ENCODE measurements around the gene KRTAP5-10.
"Not testable (repeated sequence)": the region's sequence is repeated elsewhere in the genome, so short reads cannot be mapped to it uniquely, and the experiment has no call there.

KRTAP5-10 gene

DNA sequence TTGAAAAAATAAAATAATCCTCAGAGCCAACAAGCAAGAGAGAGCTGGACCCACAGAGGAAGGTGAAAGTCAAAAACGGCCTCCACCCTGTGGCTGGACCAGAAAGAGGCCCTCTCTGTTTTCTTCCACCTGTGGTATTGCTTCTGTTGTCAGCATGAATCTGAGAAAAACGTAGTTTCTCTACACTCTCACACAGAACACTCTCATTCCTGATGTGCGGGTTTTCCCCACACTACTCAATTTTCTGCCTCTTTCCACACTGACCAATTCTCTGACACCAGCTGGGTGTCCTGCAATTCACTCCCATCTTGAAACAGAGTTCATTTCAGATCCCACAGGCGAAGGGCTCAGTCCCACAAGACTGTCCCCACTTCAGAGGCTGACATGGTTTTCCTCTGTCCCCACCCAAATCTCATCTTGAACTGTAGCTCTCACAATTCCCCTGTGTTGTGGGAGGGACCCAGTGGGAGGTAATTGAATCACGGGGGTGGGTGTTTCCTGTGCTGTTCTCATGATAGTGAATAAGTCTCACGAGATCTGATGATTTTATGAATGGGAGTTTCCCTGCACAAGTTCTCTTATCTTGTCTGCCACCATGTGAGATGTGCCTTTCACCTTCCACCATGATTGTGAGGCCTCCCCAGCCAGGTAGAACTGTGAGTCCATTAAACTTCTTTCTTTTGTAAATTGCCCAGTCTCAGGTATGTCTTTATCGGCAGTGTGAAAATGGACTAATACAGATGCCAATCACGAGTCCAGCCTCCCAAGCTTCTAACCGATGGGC lies 24.6 kb upstream of the KRTAP5-10 start:
- intact Hi-C loops (cut with DNase I); DNase-seq: not testable (repeated sequence)

DNA sequence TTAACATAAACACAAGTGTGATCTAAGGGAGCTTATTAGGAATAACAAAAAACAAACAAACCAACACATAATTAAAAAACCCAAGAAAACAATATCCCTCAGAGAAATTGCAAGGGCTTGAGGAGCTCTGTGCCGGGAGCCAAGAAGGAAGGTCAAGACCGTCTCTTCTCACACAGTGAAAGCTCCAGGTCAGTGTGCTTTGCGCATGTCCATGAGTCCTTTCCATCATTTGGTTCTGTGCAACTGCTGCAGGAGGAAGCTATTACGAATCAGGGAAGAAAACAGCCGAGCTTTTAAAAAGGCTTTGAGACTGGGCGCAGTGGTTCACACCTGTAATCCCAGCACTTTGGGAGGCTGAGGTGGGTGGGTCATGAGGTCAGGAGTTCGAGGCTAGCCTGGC lies 23.0 kb upstream of the KRTAP5-10 start:
- no peak for DNase-seq
- intact Hi-C loops (cut with DNase I): no loop called here

DNA sequence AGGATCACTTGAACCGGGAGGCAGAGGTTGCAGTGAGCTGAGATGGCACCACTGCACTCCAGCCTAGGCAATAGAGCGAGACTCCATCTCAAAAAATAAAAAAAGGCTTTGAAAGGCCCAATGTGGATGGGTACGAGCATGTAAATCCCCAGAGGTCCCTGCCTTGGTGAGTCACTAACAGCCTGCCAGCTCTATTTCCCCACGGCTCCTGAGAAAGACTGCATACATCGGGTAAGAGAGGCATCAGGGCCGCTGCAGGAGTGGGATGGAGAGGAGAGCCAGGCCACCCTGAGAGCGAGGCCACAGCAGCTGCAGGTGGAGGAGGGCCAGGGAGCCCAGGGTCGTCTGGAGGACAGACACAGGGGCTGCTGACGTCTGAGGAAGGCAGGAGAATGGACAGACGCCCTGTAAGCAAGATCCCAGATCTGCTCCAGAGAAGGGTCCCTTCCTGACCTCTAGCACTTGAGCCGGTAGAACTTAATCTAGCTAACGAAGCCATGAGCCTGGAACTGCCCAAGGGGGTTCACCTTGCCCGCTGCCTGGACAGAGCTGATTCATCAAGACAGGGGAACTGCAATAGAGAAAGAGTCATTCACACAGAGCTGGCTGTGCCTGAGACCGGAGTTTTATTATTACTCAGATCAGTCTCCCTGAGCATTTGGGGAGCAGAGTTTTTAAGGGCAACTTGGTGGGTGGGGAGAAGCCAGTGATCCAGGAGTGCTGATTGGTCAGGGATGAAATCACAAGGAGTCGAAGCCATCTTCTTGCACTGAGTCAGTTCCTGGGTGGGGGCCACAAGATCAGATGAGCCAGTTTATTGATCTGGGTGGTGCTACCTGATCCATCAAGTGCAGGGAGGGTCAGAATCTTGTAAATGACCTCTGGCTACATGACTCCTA lies 22.2 kb upstream of the KRTAP5-10 start:
- DNase-seq: no peak
- intact Hi-C loops (cut with DNase I): no loop called here

DNA sequence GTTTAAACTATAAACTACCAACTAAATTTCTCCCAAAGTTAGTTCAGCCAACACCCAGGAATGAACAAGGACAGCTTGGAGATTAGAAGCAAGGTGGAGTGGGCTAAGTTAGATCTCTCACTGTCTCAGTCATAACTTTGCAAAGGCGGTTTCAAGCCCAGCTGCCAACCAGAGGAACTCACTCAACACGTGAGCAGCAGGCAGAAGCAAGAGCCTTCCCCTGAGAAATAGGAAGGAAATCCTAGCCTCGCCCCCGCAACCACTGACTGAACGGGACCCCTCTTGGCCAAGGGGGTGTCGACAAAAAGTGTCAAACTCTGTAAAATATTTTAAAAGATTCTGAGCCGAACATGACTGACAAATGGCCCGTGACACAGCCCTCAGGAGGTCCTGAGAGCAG lies 21.5 kb upstream of the KRTAP5-10 start:
- intact Hi-C loops (cut with DNase I): no loop called here
- DNase-seq: no peak

DNA sequence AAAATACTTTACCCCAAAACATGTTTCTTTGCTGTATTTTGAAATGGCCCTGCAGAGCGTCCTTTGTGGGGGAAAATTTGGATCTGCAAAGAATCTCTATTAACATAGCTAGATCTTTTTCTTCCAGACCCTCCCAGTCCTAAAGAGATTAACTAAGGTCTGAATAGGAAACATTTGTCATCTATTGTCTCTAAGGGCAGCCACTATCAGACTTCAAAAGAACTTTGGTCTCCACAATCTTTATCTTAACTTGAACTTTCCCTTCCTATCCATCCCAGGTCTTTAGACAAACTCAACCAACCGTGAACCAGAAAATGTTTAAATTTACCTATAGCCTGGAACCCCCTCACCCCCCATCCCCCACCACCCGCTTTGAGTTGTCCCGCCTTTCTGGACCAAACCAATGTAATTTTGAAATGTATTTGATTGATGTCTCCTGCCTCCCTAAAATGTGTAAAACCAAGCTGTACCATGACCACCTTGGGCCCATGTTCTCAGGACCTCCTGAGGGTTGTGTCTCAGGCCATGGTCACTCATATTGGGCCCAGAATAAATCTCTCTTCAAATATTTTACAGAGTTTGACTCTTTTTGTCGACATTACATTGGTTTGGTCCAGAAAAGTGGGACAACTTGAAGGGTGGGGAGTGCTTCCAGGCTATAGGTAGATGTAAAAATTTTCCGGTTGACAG lies 20.7 kb upstream of the KRTAP5-10 start:
- intact Hi-C loops (cut with DNase I): no loop called here
- no peak for DNase-seq

DNA sequence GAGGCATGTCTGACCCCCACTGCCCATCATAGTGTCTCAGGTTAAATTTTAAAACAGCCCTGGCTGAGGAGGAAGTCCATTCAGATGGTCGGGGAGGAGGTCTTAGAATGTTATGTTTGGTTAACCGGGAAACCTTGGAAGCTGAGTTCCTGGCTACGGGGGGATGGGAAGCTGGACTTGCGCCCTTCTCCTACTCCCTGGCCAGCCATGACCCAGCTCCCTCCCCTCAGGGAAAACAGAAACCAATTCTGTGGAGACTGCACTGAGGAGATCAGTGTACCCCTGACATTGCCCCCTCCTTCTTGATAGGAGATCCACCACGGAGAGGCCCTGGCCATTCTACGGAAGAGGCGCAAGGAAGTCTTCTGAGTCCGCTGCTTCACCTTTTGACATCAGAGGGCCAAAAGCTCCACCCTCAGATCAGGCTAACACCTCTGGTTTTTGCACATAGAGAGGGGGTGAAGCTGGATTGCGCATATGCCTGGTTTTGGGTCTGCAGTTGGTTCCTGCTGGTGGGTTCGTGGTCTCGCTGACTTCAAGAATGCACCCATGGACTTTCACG lies 19.9 kb upstream of the KRTAP5-10 start:
- intact Hi-C loops (cut with DNase I): no loop called here
- no peak for DNase-seq

DNA sequence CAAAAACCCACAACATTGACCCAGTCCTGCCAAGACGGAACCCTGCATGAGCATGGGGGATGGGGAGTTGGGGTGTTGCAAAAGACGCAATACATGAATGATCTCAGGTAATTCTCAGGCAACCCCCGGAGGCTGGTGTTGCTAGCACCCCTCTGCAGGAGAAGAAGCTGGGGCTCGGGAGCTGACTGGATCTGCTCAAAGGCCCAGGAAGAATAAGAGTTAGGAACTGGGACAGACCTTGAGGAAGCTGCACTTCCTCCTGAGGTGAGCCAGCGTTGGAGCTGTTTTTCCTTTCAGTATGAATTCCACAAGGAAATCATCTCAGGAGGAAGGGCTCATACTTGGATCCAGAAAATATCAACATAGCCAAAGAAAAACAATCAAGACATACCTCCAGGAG lies 17.2 kb upstream of the KRTAP5-10 start, which contains the start of gene KRTAP5-9:
Gene KRTAP5-9, plus strand, starts transcription at position 301 of the 400 bp plus-strand sequence. CDS start 238 bp downstream, outside the sequence.
- intact Hi-C loops (cut with DNase I): no loop called here
- peak in 1 of 42 donors; percentile 7 for DNase-seq

DNA sequence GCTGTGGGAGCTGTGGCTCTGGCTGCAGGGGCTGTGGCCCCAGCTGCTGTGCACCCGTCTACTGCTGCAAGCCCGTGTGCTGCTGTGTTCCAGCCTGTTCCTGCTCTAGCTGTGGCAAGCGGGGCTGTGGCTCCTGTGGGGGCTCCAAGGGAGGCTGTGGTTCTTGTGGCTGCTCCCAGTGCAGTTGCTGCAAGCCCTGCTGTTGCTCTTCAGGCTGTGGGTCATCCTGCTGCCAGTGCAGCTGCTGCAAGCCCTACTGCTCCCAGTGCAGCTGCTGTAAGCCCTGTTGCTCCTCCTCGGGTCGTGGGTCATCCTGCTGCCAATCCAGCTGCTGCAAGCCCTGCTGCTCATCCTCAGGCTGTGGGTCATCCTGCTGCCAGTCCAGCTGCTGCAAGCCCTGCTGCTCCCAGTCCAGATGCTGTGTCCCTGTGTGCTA lies 16.6 kb upstream of the KRTAP5-10 start:
- intact Hi-C loops (cut with DNase I): no loop called here

DNA sequence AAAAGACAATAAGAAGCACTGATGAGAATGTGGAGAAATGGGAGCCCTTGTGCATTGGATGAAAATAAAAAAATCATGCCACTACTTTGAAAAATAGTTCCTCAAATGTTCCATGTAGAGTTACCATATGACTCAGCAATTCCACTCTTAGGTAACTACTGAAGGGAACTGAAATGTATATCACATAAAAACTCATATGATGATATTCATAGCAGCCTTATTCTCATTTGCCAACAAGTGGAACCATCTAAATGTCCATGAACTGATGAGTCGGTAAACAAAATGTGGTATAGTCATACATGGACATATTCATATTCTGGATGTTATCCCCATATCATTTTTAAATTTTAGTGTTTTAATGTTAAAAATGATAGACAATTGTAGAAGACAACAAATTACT lies 13.7 kb upstream of the KRTAP5-10 start:
- DNase-seq: no peak
- intact Hi-C loops (cut with DNase I): no loop called here

More for the DNA sequence above, 16.6 kb upstream of the KRTAP5-10 start:
- DNase-seq: peak in 1 of 42 donors; percentile 2

DNA sequence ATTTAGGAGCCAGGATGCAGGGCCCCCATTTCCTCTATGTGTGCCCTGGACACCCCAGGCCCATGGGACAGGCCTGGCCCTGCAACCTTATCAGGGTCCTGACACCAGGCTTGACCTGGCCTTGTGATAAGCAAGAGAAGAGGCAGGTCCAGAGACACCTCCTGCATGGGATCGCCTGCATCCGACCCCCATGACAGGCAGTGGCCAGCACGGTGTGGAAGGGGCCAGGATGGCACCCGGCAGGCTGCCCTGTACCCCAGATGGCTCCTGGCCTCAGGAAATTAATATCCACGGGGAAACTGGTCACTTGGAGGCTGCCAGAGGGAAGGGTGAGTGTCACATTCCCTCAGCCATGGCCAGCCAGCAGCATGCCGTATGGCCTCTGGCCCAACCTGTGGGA lies 10.4 kb upstream of the KRTAP5-10 start:
- intact Hi-C loops (cut with DNase I): no loop called here
- no peak for DNase-seq

DNA sequence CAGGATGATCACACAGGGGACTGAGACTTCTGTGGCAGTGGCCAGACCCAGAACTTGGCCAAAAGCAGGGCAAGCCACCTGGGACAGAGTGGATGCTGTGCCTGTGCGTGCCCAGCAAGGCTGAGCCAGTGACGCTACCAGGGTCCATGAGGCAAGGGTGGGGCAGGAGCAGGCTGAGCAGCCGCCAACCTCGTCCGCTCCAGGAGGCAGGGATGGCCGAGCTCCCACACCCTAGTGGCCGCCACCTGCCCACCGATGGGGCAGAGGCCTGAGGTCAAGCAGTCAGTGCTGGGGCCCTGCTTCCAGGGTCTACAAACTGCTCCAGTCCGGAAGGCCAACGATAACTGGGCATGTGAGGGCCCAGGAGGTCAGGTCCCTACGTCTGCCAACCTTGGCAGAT lies 9.9 kb upstream of the KRTAP5-10 start:
- DNase-seq: no peak
- intact Hi-C loops (cut with DNase I): no loop called here

DNA sequence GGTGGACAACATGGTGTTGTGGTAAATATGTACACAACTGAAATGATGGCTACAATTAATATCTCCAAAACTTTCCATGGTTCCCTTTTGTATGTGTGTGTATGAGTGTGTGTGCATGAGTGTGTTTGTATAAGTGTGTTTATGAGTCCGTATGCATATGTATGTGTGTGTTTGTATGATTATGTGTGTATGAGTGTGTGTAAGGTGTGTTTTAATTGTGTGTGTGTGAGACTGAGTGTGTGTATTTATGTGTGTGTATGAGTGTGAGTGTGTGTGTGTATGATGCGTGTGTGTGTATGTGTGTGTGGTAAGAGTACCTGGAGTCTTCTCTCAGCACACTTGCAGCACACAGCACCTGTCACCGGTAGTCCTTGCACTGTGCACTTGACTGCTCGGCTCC lies 9.3 kb upstream of the KRTAP5-10 start:
- intact Hi-C loops (cut with DNase I): no loop called here
- no peak for DNase-seq

DNA sequence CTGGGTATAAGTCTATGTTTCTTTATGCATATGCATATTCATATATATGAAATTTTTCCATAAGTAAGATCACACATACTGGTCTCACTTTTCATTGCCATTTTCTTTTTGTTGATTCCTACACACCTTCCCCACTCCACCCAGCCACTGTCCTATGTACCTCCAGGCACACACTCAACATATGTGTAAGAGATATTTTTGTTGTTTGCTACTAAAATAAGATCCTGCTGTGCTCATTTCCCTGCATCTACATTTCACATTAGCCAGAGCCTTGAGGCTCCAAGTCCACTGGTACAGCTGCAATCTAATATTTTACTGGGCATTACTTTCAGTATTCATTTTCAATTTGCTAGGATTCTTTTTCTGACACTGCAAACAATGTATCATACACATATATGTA lies 8.1 kb upstream of the KRTAP5-10 start:
- DNase-seq: no peak
- intact Hi-C loops (cut with DNase I): no loop called here

DNA sequence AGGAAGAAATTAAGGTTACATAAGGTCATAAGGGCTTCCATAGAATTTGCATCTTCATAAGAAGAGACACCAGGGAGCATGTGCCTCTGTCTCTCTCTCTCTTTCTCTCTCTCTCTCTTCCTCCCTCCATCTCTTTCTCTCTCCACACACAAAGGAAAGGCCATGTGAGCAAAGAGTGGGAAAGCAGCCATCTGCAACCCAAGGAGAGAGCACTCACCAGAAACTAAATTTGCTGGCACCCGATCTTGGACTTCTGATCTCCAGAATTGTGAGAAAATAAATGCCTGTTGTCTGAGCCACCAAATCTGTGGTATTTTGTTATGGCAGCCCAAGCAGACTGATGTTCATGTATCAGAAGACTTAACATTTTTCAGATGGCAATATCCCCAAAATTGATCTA lies 6.4 kb upstream of the KRTAP5-10 start:
- intact Hi-C loops (cut with DNase I): no loop called here
- DNase-seq: peak in 12 of 42 donors; percentile 12 to 64 (median 30)

DNA sequence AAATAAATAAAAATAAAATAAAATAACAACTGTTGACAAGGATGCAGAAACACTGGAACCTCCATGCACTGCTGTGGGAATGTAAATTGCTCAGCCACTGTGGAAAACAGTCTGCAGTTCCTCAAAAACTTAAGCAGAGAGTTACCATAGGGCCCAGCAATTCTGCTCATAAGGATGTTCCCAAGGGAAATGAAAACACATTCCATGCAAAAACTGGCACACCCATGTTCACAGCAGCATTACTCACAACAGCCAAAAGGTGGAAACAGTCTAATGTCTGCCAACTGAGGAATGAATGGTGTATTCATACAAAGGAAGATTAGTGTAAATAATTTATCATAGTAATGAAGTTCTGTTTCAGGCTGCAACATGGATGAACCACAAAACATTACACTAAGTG lies 3.2 kb upstream of the KRTAP5-10 start:
- intact Hi-C loops (cut with DNase I): no loop called here
- DNase-seq: no peak

DNA sequence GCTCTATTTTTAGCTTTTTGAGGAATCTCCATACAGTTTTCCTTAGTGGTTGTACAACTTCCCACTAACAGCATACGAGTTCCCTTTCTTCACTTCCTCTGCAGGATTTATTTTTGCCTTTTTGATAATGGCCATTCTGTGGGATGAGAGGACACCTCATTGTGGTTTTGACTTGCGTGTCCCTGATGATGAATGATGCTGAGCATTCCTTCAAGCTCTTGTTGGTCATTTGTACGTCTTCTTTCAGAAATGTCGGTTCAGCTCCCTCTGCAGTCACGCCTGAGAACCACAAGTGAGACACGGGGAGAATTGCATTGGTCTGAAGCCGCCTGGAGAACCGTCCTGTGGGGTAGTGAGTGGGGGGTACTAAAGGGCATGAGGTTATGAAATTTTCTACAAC lies 2.0 kb upstream of the KRTAP5-10 start:
- intact Hi-C loops (cut with DNase I): no loop called here
- DNase-seq: peak in 16 of 42 donors; percentile 10 to 62 (median 20)

DNA sequence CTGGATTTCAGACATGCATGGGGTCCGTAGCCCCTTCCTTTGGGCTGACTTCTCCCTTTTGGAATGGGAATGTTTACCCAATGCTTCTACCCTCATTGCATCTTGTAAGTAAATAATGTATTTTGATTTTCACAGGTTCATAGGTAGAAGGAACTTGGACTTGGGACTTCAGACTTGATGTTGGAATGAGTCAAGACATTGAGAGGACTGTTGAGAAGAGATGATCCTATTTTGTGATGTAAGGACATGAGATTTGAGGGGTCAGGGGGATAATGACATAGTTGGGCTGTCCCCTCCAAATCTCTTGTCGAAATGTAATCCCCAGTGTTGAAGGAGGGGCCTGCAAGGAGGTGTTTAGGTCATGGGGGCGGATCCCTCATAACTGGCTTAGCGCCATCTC lies 933 bp upstream of the KRTAP5-10 start:
- no peak for DNase-seq
- intact Hi-C loops (cut with DNase I): no loop called here

DNA sequence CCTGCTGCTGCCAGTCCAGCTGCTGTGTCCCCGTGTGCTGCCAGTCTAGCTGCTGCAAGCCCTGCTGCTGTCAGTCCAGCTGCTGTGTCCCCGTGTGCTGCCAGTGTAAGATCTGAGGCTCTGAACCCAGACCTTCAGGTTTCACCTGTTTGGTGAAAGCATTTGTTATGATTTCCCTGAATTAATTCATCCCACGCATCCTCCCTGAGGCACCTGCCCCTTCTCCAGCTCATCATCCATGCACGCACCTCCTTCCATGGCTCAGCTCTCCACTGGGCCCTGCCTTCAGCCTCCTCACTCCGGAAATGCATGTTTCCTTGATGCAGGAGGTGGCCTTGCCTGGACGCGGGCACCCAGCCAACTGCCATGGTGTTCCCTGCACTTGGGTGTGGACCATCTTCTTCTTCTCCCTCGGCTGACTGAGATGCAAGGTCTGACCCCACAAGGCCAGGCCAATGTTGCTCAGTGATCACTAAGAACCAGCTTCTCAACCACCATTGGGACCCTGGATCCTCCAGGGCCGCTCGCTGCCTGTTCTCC lies 788 bp downstream of the KRTAP5-10 start:
- intact Hi-C loops (cut with DNase I): no loop called here
- DNase-seq: no peak
